ENCODE measurements around the gene ESYT3.

- no peak for TF ChIP-seq CTCF (conservative IDR thresholded peaks at IDR 0.05; ENCODE audit: low read length)
- no peak for TF ChIP-seq EZH2phosphoT487 (IDR thresholded peaks at IDR 0.05; ENCODE audit: borderline replicate concordance, low read depth, low read length)
Observed at GRCh38 chr3:138457863-138458735, 23.7 kb downstream of the ESYT3 start.

Data from OCI-LY7 (cell line).